NCI-H2171 (cell line): Measurements from ENCODE around the gene GJC1.

Source experiments
- DNase-seq: peaks from one replicate; lab custom pipeline; 2025; lab: John Stamatoyannopoulos, UW

GJC1 gene

DNA sequence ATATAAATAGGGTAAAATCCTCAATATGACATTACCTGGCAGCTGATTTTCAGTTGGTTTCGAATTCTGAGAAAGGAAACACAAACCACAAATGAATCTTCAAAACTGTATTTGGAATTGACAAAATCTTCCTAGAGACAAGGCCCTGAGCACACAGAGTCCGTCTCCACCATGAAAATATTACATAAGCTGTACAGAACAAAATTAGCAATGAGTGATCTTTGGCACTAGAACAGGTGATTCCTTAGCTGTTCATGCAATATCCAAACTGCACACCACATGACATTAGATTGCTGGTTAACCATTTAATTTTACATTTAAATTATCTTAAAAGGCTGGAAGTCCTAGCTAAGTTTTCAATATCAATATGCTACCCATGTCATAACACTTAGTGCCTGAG lies 31.7 kb downstream of the GJC1 start:
- no peak for DNase-seq

GRCh38 chr17:44797802-44798201 lies 32.3 kb downstream of the GJC1 start:
- DNase-seq, result no peak

DNA sequence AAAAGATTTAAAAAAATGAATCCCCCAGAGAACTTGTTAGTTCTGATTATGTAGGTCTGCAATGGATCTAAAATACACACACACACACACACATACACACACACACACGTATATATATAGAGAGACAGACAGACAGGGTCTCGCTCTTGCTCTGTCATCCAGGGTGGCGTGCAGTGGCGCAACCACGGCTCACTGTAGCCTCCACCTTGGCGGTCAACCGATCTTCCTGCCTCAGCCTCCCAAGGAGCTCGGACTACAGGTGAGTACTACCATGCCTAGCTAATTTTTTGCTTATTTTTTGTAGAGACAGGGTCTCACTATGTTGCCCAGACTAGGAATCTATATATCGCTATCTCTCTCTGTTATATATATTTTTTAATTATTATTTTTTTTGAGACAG lies 33.4 kb downstream of the GJC1 start:
- DNase-seq, result no peak

- no peak for DNase-seq
These were observed 34.2 kb downstream of the GJC1 start for GRCh38 chr17:44795928-44796327.

DNA sequence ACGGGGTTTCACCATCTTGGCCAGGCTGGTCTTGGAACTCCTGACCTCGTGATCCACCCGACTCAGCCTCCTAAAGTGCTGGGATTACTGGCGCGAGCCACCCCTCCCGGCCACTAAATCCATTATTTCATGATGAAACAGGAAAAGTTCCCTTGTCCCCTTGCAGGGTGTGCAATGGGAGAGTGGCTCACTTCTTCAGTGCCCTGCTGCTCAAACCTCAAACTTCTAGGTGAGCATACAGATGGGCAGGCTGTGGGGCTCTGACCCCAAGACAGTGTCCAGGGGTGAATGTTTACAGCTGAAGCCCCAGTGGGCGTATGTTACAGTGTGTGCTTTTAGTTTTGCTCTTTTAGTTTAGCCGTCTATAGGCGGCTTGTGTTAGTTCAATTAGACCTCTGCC lies 34.7 kb downstream of the GJC1 start:
- DNase-seq, result no peak

DNA sequence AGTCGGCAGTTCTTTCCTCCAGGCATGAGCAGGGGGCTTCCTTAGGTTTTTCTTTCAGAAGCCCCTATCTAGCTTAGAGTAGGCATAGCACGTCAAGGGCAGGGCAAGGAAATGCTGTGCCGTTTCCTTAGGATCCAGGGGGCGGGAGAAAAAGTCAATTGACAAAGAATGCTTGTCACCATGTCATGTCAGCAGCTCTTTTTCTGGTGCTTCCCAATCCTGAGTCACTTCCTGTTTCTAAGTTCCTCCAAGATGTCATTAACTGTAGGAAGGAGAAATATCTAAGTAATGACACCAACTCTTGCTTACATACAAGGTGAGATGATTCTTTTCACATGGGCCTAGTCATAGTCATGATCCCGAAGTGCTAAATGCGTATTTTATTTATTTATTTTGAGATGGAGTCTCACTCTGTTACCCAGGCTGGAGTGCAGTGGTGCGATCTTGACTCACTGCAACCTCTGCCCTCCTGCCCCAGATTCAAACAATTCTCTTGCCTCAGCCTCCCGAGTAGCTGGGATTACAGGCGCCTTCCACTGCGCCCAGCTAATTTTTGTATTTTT lies 35.2 kb downstream of the GJC1 start:
- DNase-seq, result no peak

GRCh38 chr17:44793885-44794842 lies 35.9 kb downstream of the GJC1 start:
- no peak for DNase-seq

GRCh38 chr17:44792276-44792675 lies 37.8 kb downstream of the GJC1 start:
- DNase-seq, result no peak

DNA sequence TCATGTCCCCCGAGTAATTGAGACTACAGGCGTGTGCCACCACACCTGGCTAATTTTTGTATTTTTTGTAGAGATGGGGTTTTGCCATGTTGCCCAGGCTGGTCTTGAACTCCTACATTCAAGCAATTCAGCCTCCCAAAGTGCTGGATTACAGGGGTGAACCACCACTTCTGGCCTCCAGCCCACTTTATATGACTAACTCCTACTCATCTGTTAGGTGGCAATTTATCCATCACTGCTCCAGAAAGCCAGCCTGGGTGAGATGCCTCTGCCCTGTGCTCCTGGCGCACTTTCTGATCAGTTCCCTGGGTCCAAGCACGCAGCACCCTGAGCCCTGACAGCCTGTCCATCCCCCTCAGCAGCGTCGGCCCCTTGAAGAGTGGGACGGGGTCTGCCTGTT lies 41.9 kb downstream of the GJC1 start:
- no peak for DNase-seq

GRCh38 chr17:44787271-44787940 lies 42.7 kb downstream of the GJC1 start:
- DNase-seq, result no peak

DNA sequence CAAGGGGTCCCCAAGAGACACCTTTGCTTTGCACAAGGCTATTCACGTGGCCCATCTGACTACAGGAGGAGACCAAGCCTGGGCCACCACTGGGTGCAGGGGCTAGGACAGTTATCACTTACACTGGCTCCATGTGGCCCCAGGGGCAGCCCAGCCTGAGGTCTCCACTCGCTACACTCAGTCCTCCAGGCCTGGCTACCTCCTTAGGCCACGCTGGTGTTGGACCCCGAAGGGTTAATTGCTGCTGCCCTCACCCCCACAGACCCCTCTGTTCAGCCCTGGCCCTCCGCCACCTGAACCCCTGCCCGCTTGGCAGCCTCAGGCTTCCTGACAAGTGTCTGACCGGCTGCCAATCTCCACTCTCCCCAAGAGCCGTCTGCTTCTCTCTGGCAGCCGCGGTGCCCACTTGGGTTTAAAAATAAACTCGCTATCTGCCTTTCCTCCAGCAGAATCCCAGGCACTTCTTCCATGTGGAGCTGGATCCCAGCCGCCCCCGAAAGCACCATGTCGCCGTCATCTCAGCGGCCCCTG lies 43.5 kb downstream of the GJC1 start:
- no peak for DNase-seq

- DNase-seq, result no peak
These were observed 44.2 kb downstream of the GJC1 start for GRCh38 chr17:44785921-44786320.

GRCh38 chr17:44782326-44782850 lies 47.7 kb downstream of the GJC1 start:
- no peak for DNase-seq

GRCh38 chr17:44781551-44782325 lies 48.3 kb downstream of the GJC1 start:
- no peak for DNase-seq

DNA sequence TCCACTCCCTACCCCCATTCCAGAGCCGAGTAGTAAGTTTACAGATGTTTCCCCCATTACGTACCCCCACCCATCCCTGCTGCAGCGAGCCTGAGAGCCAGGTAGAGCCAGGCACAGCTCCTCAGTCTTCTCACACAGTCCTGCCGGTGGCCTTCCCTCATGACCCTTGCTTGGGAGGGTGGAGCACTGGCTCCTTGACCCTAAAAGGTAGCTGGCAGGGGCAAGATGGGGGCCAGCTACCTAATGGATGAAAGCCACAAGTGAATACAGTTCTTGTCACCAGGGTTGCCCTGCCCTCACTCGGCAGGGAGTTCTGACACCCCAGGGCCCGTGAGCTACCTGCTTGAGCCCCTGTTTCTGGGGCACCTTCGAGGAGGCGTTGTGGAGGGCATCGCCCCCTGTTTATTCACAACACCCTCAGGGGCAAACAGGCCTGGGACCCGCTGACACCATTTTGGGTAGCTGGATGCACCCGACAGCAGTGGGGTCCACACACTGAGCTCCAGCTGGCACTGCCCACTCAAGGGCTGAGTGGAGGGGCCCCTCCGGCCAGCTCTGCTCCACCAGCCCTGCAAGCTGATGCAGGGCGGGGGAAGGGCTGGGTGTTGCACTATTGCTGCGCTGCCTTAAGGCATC lies 49.1 kb downstream of the GJC1 start:
- no peak for DNase-seq

DNA sequence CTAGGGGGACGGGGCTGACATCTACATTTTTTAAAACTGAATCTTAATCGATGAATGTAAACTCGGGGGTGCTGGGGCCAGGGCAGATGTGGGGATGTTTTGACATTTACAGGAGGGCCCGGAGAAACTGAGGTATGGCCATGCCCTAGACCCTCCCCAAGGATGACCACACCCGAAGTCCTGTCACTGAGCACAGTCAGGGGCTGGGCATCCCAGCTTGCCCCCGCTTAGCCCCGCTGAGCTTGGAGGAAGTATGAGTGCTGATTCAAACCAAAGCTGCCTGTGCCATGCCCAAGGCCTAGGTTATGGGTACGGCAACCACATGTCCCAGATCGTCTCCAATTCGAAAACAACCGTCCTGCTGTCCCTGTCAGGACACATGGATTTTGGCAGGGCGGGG lies 49.9 kb downstream of the GJC1 start:
- no peak for DNase-seq

- DNase-seq, result peak; percentile 72
These were observed 50.7 kb downstream of the GJC1 start for GRCh38 chr17:44779211-44780025.

DNA sequence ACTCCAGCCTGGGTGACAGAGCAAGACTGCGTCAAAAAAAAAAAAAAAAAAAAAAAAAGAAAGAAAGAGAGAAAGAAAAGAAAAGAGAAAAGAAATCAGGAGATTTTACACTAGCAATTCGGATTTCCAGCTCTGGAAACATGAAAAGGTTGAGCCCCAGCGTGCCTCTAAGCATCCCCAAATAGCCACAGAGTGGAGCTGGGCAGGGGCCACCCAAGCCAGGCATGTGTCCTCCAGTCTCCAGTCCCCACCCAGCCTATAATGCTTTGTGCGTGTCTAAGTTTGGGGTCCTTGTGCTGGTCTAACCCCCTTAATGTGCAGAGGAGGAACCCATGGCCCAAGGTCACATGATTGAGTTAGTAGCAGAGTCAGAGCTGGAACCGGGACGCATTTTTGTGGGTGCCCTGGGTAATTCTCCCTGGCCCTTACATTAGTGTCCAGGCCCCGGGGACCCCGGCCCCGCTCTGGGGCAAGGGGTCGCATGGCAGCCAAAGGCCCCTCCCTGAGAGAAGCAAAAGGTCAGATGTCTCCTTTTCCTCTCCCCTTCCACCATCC lies 51.4 kb downstream of the GJC1 start:
- no peak for DNase-seq

DNA sequence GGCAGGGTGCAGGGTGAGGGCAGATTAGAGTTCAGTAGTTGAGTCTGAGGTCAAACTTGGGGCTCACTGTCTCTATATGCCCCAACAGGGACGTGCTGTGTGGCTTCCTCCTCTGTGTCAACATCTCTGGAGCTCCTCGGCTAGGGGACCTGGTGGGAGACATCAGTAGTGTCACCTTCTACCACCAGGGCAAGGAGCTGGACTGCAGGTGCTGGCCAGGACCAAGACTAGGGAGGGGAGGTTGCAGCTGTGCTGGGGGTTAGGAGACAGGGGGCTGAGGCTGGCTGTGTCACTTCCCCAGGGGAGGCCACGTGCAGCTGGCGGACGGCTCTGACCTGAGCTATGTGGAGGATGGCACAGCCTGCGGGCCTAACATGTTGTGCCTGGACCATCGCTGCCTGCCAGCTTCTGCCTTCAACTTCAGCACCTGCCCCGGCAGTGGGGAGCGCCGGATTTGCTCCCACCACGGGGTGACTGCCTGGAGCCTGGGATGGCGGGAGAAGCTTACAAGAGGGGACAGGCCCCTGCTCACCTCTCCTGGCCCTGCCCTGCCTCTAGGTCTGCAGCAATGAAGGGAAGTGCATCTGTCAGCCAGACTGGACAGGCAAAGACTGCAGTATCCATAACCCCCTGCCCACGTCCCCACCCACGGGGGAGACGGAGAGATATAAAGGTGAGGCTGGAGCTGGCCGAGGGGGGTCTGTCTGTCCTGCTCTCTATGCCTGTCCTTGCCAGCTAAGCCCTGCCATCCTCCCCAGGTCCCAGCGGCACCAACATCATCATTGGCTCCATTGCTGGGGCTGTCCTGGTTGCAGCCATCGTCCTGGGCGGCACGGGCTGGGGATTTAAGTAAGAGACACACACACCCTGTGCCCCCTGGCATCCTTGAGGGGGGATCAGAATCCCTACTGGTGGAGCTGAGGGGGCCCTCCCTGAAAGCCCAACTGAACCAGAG lies 52.4 kb downstream of the GJC1 start:
- no peak for DNase-seq
